Adipocyte (in vitro differentiated cells): Measurements from ENCODE around the gene NREP.
A peak's percentile ranks its signal among the peaks of the same experiment; 100 is the strongest.

ENCODE experiments used
- DNase-seq: peaks from one replicate; pipeline ENCODE4 v3.0.0-alpha.2; 2015; ENCODE audit warnings: low read depth
- H3K27me3 ChIP-seq: replicated peaks from 2 replicates; pipeline ENCODE4 v1.7.0; 2013; ENCODE audit warnings: mild to moderate bottlenecking, low read length, moderate library complexity; ENCODE audit not compliant: control insufficient read depth, insufficient read depth
- H3K36me3 ChIP-seq: 2 replicates; pipeline ENCODE4 v1.7.0; 2013; ENCODE audit warnings: low read length, mild to moderate bottlenecking, moderate library complexity; ENCODE audit not compliant: control insufficient read depth, insufficient read depth, severe bottlenecking
- H3K4me1 ChIP-seq: 2 replicates; pipeline ENCODE4 v1.7.0; 2013; ENCODE audit warnings: mild to moderate bottlenecking, low read length, moderate library complexity; ENCODE audit not compliant: control insufficient read depth, insufficient read depth
- H3K4me3 ChIP-seq: 2 replicates; pipeline ENCODE4 v1.7.0; 2013; ENCODE audit warnings: mild to moderate bottlenecking, low read length, moderate library complexity
- H3K9ac ChIP-seq: 2 replicates; pipeline ENCODE4 v1.7.0; 2013; ENCODE audit warnings: mild to moderate bottlenecking, low read length, moderate library complexity
- H3K9me3 ChIP-seq: 2 replicates; pipeline ENCODE4 v1.7.0; 2013; ENCODE audit warnings: mild to moderate bottlenecking, low read length, moderate library complexity; ENCODE audit not compliant: control insufficient read depth

The NREP gene

GRCh38 chr5:111747337-111747736 lies 9.7 kb downstream of the NREP start:
- H3K4me1 ChIP-seq: peaks cover 43% of the 10 kb centered on the region
- H3K36me3 ChIP-seq: peaks cover 3% of the 10 kb centered on the region
- DNase-seq: no peak
- no peak overlapping the region for H3K4me3 ChIP-seq
- no peaks in the 10 kb centered on the region for H3K9me3 ChIP-seq
- no peaks in the 10 kb centered on the region for H3K27me3 ChIP-seq
- H3K9ac ChIP-seq: no peak overlapping the region

- no peak for DNase-seq
- H3K9ac ChIP-seq: no peak overlapping the region
- H3K36me3 ChIP-seq: peaks cover 3% of the 10 kb centered on the region
- peaks cover 48% of the 10 kb centered on the region for H3K4me1 ChIP-seq
- H3K4me3 ChIP-seq: no peak overlapping the region
- H3K27me3 ChIP-seq: no peaks in the 10 kb centered on the region
- H3K9me3 ChIP-seq: no peaks in the 10 kb centered on the region
These were observed 10.2 kb downstream of the NREP start for GRCh38 chr5:111746791-111747190.

- no peak overlapping the region for H3K9ac ChIP-seq
- DNase-seq: no peak
- no peak overlapping the region for H3K4me3 ChIP-seq
- no peaks in the 10 kb centered on the region for H3K9me3 ChIP-seq
- H3K36me3 ChIP-seq: peaks cover 2% of the 10 kb centered on the region
- H3K4me1 ChIP-seq: peaks cover 58% of the 10 kb centered on the region
- H3K27me3 ChIP-seq: no peaks in the 10 kb centered on the region
These were observed 11.8 kb downstream of the NREP start for GRCh38 chr5:111745075-111745739.

- H3K4me1 ChIP-seq: peaks cover 58% of the 10 kb centered on the region
- H3K36me3 ChIP-seq: no peaks in the 10 kb centered on the region
- H3K9me3 ChIP-seq: no peaks in the 10 kb centered on the region
- H3K27me3 ChIP-seq: no peaks in the 10 kb centered on the region
- no peak for DNase-seq
- H3K4me3 ChIP-seq: no peak overlapping the region
- peak overlapping the region; percentile 5 for H3K9ac ChIP-seq
These were observed 12.5 kb downstream of the NREP start for GRCh38 chr5:111744455-111744854.

DNA sequence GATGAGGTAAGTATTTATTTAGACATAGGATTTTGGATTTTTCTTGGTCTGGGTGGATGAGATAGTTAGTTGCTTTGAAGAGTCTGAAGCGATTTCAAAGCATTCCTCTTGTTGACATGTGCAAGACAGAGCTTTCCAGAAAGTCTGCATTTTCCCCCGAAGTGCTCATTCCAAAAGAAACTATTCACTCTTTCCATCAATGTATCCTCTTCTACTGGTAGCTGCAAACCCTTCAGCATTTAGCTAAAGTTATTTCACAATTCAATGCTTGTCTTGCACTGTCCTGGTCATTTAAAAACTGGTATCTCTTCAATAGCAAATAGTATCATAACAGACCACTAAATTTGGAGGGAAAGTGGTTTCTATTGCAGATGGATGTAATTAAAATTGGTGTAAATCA lies 13.0 kb downstream of the NREP start:
- Histone ChIP-seq H3K9ac (peak overlapping the region; percentile 5), H3K9me3 (no peaks in the 10 kb centered on the region), H3K36me3 (no peaks in the 10 kb centered on the region), H3K27me3 (no peaks in the 10 kb centered on the region), H3K4me1 (peaks cover 58% of the 10 kb centered on the region), H3K4me3 (no peak overlapping the region)
- DNase-seq: peak; percentile 76

DNA sequence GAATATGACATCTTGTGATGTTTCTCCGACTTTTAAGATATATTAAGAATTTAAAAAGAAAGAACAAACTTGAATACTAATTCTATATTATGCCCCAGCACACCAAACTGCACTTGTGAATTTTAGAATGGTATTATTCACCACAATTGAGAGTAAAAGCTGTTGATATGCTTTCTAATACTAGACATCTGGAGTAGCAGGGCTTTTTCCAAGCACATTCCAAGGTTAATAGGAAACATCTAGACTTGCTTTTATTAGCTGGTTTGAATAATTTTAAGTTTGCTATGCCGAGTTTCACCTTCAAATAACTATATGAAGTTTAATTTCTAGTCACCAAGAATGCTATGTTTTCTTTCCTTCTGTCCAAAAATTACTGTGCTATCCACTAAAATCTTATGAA lies 13.5 kb downstream of the NREP start:
- Histone ChIP-seq H3K27me3 (no peaks in the 10 kb centered on the region), H3K9ac (peak overlapping the region; percentile 5), H3K4me3 (no peak overlapping the region), H3K4me1 (peaks cover 60% of the 10 kb centered on the region), H3K9me3 (no peaks in the 10 kb centered on the region), H3K36me3 (no peaks in the 10 kb centered on the region)
- DNase-seq: no peak

GRCh38 chr5:111742177-111742994 lies 14.6 kb downstream of the NREP start:
- Histone ChIP-seq H3K27me3 (no peaks in the 10 kb centered on the region), H3K4me3 (no peak overlapping the region), H3K4me1 (peaks cover 60% of the 10 kb centered on the region), H3K9ac (no peak overlapping the region), H3K9me3 (no peaks in the 10 kb centered on the region), H3K36me3 (no peaks in the 10 kb centered on the region)
- peak; percentile 92 for DNase-seq

GRCh38 chr5:111741278-111741677 lies 15.7 kb downstream of the NREP start:
- Histone ChIP-seq H3K4me3 (no peak overlapping the region), H3K9ac (no peak overlapping the region), H3K4me1 (peaks cover 60% of the 10 kb centered on the region), H3K36me3 (no peaks in the 10 kb centered on the region), H3K27me3 (no peaks in the 10 kb centered on the region), H3K9me3 (no peaks in the 10 kb centered on the region)
- DNase-seq: no peak

DNA sequence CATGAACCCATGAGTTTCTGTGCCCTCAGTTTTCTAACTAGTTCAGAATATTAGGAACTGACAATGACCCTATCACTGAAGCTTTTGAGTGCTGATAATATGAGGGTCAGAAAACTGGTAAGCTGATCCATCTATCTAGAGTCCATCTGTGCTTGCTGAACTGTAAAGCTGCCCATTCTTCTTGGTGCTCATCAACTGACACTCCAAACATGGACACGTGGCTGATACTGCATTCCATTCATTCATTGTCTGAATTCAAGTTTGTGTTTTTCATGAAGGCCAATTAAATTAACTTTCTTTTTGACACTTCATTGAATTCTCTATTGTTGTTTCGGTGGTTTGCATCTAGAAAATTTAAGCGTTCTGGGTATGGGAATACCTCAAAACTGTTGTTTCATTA lies 17.6 kb downstream of the NREP start:
- H3K9ac ChIP-seq: no peak overlapping the region
- H3K4me3 ChIP-seq: no peak overlapping the region
- peaks cover 3% of the 10 kb centered on the region for H3K36me3 ChIP-seq
- no peak for DNase-seq
- no peaks in the 10 kb centered on the region for H3K9me3 ChIP-seq
- H3K4me1 ChIP-seq: peaks cover 71% of the 10 kb centered on the region
- no peaks in the 10 kb centered on the region for H3K27me3 ChIP-seq

DNA sequence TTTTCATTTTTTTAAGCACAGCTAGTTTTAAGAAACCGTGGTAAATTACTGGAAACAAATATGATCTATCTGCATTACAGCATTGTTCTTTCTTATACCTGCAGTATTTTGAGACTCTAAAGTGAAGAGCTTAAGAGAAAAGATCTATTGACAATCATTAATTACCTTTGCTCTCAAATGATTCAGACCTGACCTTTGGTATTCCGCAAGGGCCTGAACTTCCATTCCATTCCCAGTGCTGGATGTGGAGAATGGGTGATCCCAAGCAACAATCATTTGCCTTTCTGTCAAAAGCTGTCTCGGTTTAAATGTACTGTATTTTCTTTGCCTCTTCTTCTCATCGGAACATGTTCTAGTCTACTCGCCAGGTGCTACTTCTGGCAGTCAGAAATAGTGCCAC lies 18.9 kb downstream of the NREP start:
- H3K9ac ChIP-seq: no peak overlapping the region
- H3K4me1 ChIP-seq: peaks cover 65% of the 10 kb centered on the region
- DNase-seq: no peak
- no peaks in the 10 kb centered on the region for H3K9me3 ChIP-seq
- H3K36me3 ChIP-seq: peaks cover 15% of the 10 kb centered on the region
- no peaks in the 10 kb centered on the region for H3K27me3 ChIP-seq
- H3K4me3 ChIP-seq: no peak overlapping the region

- Histone ChIP-seq H3K4me1 (peaks cover 61% of the 10 kb centered on the region), H3K36me3 (peaks cover 16% of the 10 kb centered on the region)
These were observed 19.3 kb downstream of the NREP start for GRCh38 chr5:111737716-111738115.

More at GRCh38 chr5:111737716-111738115, 19.3 kb downstream of the NREP start:
- Histone ChIP-seq H3K27me3 (no peaks in the 10 kb centered on the region), H3K9me3 (no peaks in the 10 kb centered on the region), H3K4me3 (no peak overlapping the region), H3K9ac (no peak overlapping the region)
- peak; percentile 73 for DNase-seq
